Lower leg skin (tissue), 3 donors: ENCODE measurements around the gene IRX6.

Experiments
- CTCF ChIP-seq, 3 donors: fragments of 450-650 bp; IDR thresholded peaks; one replicate each; pipeline ENCODE4 v1.5.1; 2016; ENCODE audit warnings: antibody characterized with exemption in 3 of 3, mild to moderate bottlenecking in 3 of 3, moderate library complexity in 2 of 3
- POLR2A ChIP-seq, 2 donors: fragments of 450-650 bp; IDR thresholded peaks; one replicate each; pipeline ENCODE4 v1.6.1; 2016 to 2017; ENCODE audit warnings: antibody characterized with exemption in 2 of 2, mild to moderate bottlenecking in 1 of 2, moderate library complexity in 1 of 2

- TF ChIP-seq CTCF (IDR thresholded peaks at IDR 0.05) (no peak), POLR2A (IDR thresholded peaks at IDR 0.05) (no peak)
Measured at GRCh38 chr16:55372792-55373488, 48.9 kb downstream of the IRX6 start.
